PFSK-1 (cell line): ENCODE results near the gene ECHS1. TPM values are rescaled to one million over a fixed set of nuclear protein-coding genes. Genes with fewer than 3 reads are reported as not detected.

ENCODE experiments used
- FOXP2 ChIP-seq: optimal IDR thresholded peaks from 2 replicates; pipeline ENCODE3; 2011; ENCODE audit warnings: borderline replicate concordance, control low read depth, inconsistent platforms; ENCODE audit not compliant: insufficient read depth; ENCODE audit errors: extremely low read length, extremely low read depth
- POLR2AphosphoS5 ChIP-seq: IDR thresholded peaks from 2 replicates; pipeline ENCODE4 v1.6.1; 2012; ENCODE audit warnings: low read depth, mild to moderate bottlenecking, control low read depth, low read length, moderate library complexity
- SIN3A ChIP-seq: IDR thresholded peaks from 2 replicates; pipeline ENCODE4 v1.6.1; 2012; ENCODE audit warnings: mild to moderate bottlenecking, low read length, moderate library complexity, borderline replicate concordance; ENCODE audit not compliant: insufficient read depth
- TAF1 ChIP-seq: IDR thresholded peaks from 2 replicates; pipeline ENCODE4 v1.6.1; 2012; ENCODE audit warnings: low read length, control low read depth, borderline replicate concordance; ENCODE audit not compliant: insufficient read depth
- polyA plus RNA-seq: library from polyadenylated mRNA; unstranded; fragments of >200 nt; gene quantifications from one replicate; pipeline ENCODE4 v1.2.1, GENCODE V29; 2012; ENCODE audit warnings: low read depth, missing spikeins; ENCODE audit not compliant: insufficient read length
- TF ChIP-seq, protein P1 (sequence below), 2 experiments: IDR thresholded peaks; 2 replicates each; pipeline versions ENCODE4 v1.6.1 to v1.8.0; 2011 to 2012; ENCODE audit warnings: low read depth in 2 of 2, low read length in 2 of 2, control low read depth in 1 of 2, inconsistent platforms in 1 of 2, mild to moderate bottlenecking in 1 of 2, moderate library complexity in 1 of 2; ENCODE audit not compliant: insufficient read depth in 1 of 2

ECHS1 gene
- 83.0 TPM for polyA plus RNA-seq

GRCh38 chr10:133373174-133374090, at the start of gene ECHS1:
TSS of gene ECHS1 (minus strand) at chr10:133373354. CDS start at chr10:133373333, 21 bp downstream.
- TF ChIP-seq FOXP2: no peak
- 0 out of 2 replicates have a peak, but pooled peaks have one; percentile 51 for TF ChIP-seq SIN3A
- peak; percentile 48; the same call in 1 of the 2 replicates for TF ChIP-seq TAF1
- TF ChIP-seq, protein P1, sequence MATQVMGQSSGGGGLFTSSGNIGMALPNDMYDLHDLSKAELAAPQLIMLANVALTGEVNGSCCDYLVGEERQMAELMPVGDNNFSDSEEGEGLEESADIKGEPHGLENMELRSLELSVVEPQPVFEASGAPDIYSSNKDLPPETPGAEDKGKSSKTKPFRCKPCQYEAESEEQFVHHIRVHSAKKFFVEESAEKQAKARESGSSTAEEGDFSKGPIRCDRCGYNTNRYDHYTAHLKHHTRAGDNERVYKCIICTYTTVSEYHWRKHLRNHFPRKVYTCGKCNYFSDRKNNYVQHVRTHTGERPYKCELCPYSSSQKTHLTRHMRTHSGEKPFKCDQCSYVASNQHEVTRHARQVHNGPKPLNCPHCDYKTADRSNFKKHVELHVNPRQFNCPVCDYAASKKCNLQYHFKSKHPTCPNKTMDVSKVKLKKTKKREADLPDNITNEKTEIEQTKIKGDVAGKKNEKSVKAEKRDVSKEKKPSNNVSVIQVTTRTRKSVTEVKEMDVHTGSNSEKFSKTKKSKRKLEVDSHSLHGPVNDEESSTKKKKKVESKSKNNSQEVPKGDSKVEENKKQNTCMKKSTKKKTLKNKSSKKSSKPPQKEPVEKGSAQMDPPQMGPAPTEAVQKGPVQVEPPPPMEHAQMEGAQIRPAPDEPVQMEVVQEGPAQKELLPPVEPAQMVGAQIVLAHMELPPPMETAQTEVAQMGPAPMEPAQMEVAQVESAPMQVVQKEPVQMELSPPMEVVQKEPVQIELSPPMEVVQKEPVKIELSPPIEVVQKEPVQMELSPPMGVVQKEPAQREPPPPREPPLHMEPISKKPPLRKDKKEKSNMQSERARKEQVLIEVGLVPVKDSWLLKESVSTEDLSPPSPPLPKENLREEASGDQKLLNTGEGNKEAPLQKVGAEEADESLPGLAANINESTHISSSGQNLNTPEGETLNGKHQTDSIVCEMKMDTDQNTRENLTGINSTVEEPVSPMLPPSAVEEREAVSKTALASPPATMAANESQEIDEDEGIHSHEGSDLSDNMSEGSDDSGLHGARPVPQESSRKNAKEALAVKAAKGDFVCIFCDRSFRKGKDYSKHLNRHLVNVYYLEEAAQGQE (IDR thresholded peaks at IDR 0.05; ENCODE audit: insufficient read depth in 1 of 2, low read depth in 2 of 2, low read length in 2 of 2): no peak
- peak; percentile 83 for TF ChIP-seq POLR2AphosphoS5

GRCh38 chr10:133422223-133422806, 49.2 kb upstream of the ECHS1 start:
- TF ChIP-seq SIN3A (no peak), FOXP2 (no peak), POLR2AphosphoS5 (no peak; the same call in 1 of the 2 replicates), TAF1 (no peak)
- TF ChIP-seq, protein P1 (IDR thresholded peaks at IDR 0.05; ENCODE audit: insufficient read depth in 1 of 2, low read depth in 2 of 2, low read length in 2 of 2): no peak

DNA sequence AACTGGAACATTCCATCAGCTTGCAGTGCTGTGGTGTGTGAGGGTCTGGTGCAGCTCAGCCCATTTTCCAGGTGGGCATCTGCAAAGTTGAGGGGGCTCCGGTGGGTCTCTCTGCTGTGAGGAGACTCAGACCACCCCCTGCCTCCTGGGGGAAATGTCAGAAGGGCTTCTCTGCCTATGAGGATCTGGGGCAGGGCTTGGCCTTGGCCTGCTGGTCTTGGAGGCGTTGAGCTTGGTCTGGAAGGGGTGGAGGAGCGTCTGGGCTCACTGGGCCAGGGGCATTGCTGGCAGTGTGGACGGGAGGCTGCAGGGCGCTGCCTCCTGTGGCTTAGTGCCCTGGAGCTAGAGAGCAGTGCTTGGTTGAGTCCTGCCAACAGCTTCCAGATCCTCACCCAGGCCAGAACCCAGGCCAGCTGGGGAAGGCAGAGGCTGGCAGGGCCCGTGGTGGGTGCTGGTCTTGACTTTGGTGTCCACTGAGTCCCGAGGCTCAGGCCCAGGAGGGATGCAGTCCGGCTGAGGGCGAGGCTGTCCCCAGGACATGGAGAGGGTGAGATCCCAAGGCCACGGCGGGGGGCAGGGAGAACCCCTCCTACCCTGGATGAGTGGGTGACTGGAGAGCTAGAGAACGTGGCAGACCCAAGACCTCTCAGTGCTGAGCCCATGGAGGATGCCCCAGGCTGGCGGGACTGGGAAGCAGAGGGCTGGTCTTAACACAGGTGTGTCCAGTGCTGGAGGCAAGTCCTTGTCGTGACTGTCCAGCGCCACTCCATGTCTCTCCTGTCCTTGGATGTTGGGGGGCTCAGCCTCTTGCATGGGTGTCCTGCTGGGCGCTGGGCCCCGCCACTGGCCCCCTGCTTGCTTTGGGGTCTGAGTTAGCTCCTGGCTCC, 48.4 kb upstream of the ECHS1 start:
- no peak for TF ChIP-seq TAF1
- TF ChIP-seq, protein P1 (IDR thresholded peaks at IDR 0.05; ENCODE audit: insufficient read depth in 1 of 2, low read depth in 2 of 2, low read length in 2 of 2): no peak
- TF ChIP-seq SIN3A: no peak
- no peak for TF ChIP-seq POLR2AphosphoS5
- TF ChIP-seq FOXP2: no peak

DNA sequence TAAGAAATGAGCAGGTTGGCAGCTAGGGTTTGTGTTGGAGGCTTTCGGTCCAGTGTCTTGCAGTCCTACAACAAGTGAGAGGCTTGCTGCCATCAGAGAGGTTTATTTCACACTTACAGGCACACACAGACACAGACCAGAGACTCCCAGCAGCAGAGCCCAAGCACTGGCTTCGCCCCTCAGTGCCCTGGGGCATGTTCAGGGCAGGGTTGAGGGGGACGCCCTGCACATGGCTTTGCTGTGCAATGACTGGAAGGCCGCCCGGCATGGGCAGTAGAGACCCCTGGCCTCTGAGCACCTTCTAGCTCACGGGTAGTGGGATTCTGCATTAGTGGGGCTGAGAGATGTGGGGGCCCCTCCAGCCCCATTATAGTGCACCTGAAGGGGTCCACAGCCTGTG, 47.4 kb upstream of the ECHS1 start:
- TF ChIP-seq, protein P1 (IDR thresholded peaks at IDR 0.05; ENCODE audit: insufficient read depth in 1 of 2, low read depth in 2 of 2, low read length in 2 of 2): no peak
- TF ChIP-seq SIN3A (no peak), FOXP2 (no peak), POLR2AphosphoS5 (no peak), TAF1 (no peak)
